ENCODE measurements around the gene STRAP. TPM values are rescaled to one million over a fixed set of nuclear protein-coding genes. Genes with fewer than 3 reads are reported as not detected.
A peak's percentile ranks its signal among the peaks of the same experiment; 100 is the strongest.

The STRAP gene
- total RNA-seq, 1 experiment from 2014 or later, result 210 TPM

DNA sequence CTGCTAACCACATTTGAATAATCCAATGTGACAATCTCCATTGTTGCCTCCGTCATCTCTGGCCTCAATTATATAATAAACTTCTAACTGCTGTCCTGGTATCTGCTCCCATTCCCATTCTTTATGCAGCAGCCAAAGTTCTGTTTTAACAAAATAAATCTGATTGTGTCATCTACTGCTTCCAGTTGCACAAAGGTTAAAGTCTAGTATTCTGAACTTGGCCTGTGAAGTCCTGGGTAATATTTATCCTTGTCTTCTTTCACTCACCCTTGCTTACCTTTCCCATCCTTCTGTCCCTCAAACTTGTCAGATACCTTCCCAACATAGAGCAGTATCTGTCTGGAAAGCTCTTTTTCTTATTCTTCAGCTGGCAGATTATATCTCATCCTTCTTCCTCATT lies 19.3 kb upstream of the STRAP start:
- WGBS (ENCODE audit: extremely low coverage, insufficient read length, low lambda C conversion rate), result no CpG with 5 or more reads among the region's 1 CpG
- Mint-ChIP-seq H3K27me3 (ENCODE audit: low read depth) (no peaks in the 10 kb centered on the region), H3K4me3 (no peak overlapping the region), H3K9me3 (no peaks in the 10 kb centered on the region), H3K4me1 (peaks cover 20 to 27% of the 10 kb centered on the region in 2 experiments), H3K36me3 (ENCODE audit: insufficient read depth in 1 of 3, low read depth in 3 of 3) (no peaks in the 10 kb centered on the region), H3K27ac (peak overlapping the region in 2 of 3 experiments; percentile 0 to 20; a peak in 1 of 7 replicates)
- H3K9me3 ChIP-seq (ENCODE audit: control insufficient read depth, low read depth, low read length), result no peaks in the 10 kb centered on the region
- H4K8ac ChIP-seq (replicated peaks; ENCODE audit: insufficient read length, low read depth, low read length), result no peak overlapping the region
- no peak overlapping the region for H3K4ac ChIP-seq (ENCODE audit: low read depth, low read length)
- H3K9ac ChIP-seq (ENCODE audit: extremely low read depth, insufficient read length, low read length), result no peak overlapping the region
- no peak overlapping the region for H2AFZ ChIP-seq (ENCODE audit: low read length)
- H2BK120ac ChIP-seq (ENCODE audit: low read depth, low read length, poor library complexity, severe bottlenecking), result no peak overlapping the region
- no peak overlapping the region for H2BK15ac ChIP-seq (ENCODE audit: low read depth, low read length)
- no peak overlapping the region for H3K23ac ChIP-seq (ENCODE audit: insufficient read length, low read depth, low read length)
- H3K27ac ChIP-seq (ENCODE audit: insufficient read length, low read depth, low read length), result no peak overlapping the region
- no peak overlapping the region for H4K5ac ChIP-seq (ENCODE audit: insufficient read length, low read depth, low read length)
- DNase-seq, result no peak
- no peak overlapping the region for H3T11ph ChIP-seq (ENCODE audit: low read length)
- H3K18ac ChIP-seq (ENCODE audit: insufficient read length, low read depth, low read length), result no peak overlapping the region
- H4K20me1 ChIP-seq (ENCODE audit: control insufficient read depth, insufficient read depth, insufficient read length), result no peaks in the 10 kb centered on the region
- H3K56ac ChIP-seq (ENCODE audit: insufficient read length, low read depth, low read length), result no peak overlapping the region
- no peak for TF ChIP-seq CTCF (conservative IDR thresholded peaks at IDR 0.05)
- no peaks in the 10 kb centered on the region for H3K23me2 ChIP-seq (ENCODE audit: insufficient read length, low read depth, low read length, poor library complexity, severe bottlenecking)
- H2BK12ac ChIP-seq (ENCODE audit: insufficient read length, low read depth, low read length), result no peak overlapping the region
- no peaks in the 10 kb centered on the region for H3K27me3 ChIP-seq (ENCODE audit: insufficient read depth, low read length)
- H3K4me2 ChIP-seq (ENCODE audit: insufficient read depth, insufficient read length, low read length), result no peak overlapping the region
- H3K79me1 ChIP-seq (ENCODE audit: insufficient read depth, low read depth, low read length, poor library complexity, severe bottlenecking), result no peaks in the 10 kb centered on the region
- H3K79me2 ChIP-seq (ENCODE audit: insufficient read depth, low read length), result no peaks in the 10 kb centered on the region
- H3K4me1 ChIP-seq (ENCODE audit: insufficient read depth, low read length), result peaks cover 2% of the 10 kb centered on the region; the same call in 1 of the 2 replicates
- H2BK20ac ChIP-seq (ENCODE audit: low read depth, low read length, poor library complexity, severe bottlenecking), result no peak overlapping the region
- H2AK5ac ChIP-seq (ENCODE audit: insufficient read length, low read length), result no peak overlapping the region
- H2BK5ac ChIP-seq (ENCODE audit: insufficient read length, low read length), result no peak overlapping the region
- H4K91ac ChIP-seq (ENCODE audit: insufficient read length, low read depth, low read length), result no peak overlapping the region
- H3K14ac ChIP-seq (ENCODE audit: insufficient read depth, low read length), result no peak overlapping the region; the same call in 1 of the 2 replicates
